NCI-H2107 (cell line): ENCODE data around the gene PIKFYVE.
"Not testable (repeated sequence)": the region's sequence is repeated elsewhere in the genome, so short reads cannot be mapped to it uniquely, and the experiment has no call there.

ENCODE experiments used
- DNase-seq: peaks from one replicate; lab custom pipeline; 2025; lab: John Stamatoyannopoulos, UW

PIKFYVE gene

GRCh38 chr2:208255557-208256106, 10.4 kb upstream of the PIKFYVE start:
- no peak for DNase-seq

GRCh38 chr2:208256192-208256782, 9.8 kb upstream of the PIKFYVE start:
- no peak for DNase-seq

- DNase-seq = not testable (repeated sequence)
Observed at GRCh38 chr2:208256849-208257813, 8.9 kb upstream of the PIKFYVE start.

GRCh38 chr2:208265371-208265800, 669 bp upstream of the PIKFYVE start:
- no peak for DNase-seq

GRCh38 chr2:208266553-208266893, 468 bp downstream of the PIKFYVE start:
- DNase-seq = no peak

- no peak for DNase-seq
Observed at GRCh38 chr2:208266936-208267335, 881 bp downstream of the PIKFYVE start.

- DNase-seq = not testable (repeated sequence)
Observed at GRCh38 chr2:208267526-208267925, 1.5 kb downstream of the PIKFYVE start.

- DNase-seq = no peak
Observed at GRCh38 chr2:208268156-208268952, 2.3 kb downstream of the PIKFYVE start.

GRCh38 chr2:208269091-208269490, 3.0 kb downstream of the PIKFYVE start:
- DNase-seq = no peak

- DNase-seq = no peak
Observed at GRCh38 chr2:208274748-208275147, 8.7 kb downstream of the PIKFYVE start.

- no peak for DNase-seq
Observed at GRCh38 chr2:208278549-208278948, 12.5 kb downstream of the PIKFYVE start.

- no peak for DNase-seq
Observed at GRCh38 chr2:208279236-208279635, 13.2 kb downstream of the PIKFYVE start.

GRCh38 chr2:208280234-208280633, 14.2 kb downstream of the PIKFYVE start:
- no peak for DNase-seq

GRCh38 chr2:208280933-208281332, 14.9 kb downstream of the PIKFYVE start:
- no peak for DNase-seq

GRCh38 chr2:208285853-208286252, 19.8 kb downstream of the PIKFYVE start:
- no peak for DNase-seq

- DNase-seq = no peak
Observed at GRCh38 chr2:208294482-208295024, 28.5 kb downstream of the PIKFYVE start.

- DNase-seq = no peak
Observed at GRCh38 chr2:208295834-208296233, 29.8 kb downstream of the PIKFYVE start.

- DNase-seq = no peak
Observed at GRCh38 chr2:208296610-208297009, 30.6 kb downstream of the PIKFYVE start.

GRCh38 chr2:208297961-208298360, 31.9 kb downstream of the PIKFYVE start:
- no peak for DNase-seq

GRCh38 chr2:208300847-208301618, 35.0 kb downstream of the PIKFYVE start:
- DNase-seq = no peak

GRCh38 chr2:208304157-208304556, 38.1 kb downstream of the PIKFYVE start:
- no peak for DNase-seq
